Thyroid gland (tissue), 4 donors: Measurements from ENCODE around the gene SPTB. TPM values are rescaled to one million over a fixed set of nuclear protein-coding genes. Genes with fewer than 3 reads are reported as not detected.

Experiments
- DNase-seq, 2 donors: peaks; one replicate each; pipeline ENCODE4 v3.0.0-alpha.2; 2019
- H3K27ac ChIP-seq, 3 donors: fragments of 200-600 bp; sonication (generic); 1 replicate in 2 of 3; 2 replicates in 1 of 3; pipeline ENCODE4 v1.5.1; 2016 to 2019; ENCODE audit warnings: mild to moderate bottlenecking in 1 of 3, moderate library complexity in 1 of 3
- H3K27me3 ChIP-seq: fragments of 200-600 bp; sonication (generic); one replicate; pipeline ENCODE4 v1.5.1; 2019
- H3K36me3 ChIP-seq, 2 donors: fragments of 200-600 bp; sonication (generic); one replicate each; pipeline ENCODE4 v1.5.1; 2016 to 2019
- H3K4me1 ChIP-seq, 2 donors: fragments of 200-600 bp; sonication (generic); one replicate each; pipeline ENCODE4 v1.5.1; 2017 to 2019
- H3K4me3 ChIP-seq, 3 donors: fragments of 200-600 bp; sonication (generic); replicated peaks in 1 of 3; 1 replicate in 2 of 3; 2 replicates in 1 of 3; pipeline ENCODE4 v1.5.1; 2016; ENCODE audit warnings: mild to moderate bottlenecking in 1 of 3
- H3K9me3 ChIP-seq: fragments of 200-600 bp; sonication (generic); one replicate; pipeline ENCODE4 v1.5.1; 2017
- POLR2A ChIP-seq, 2 donors: fragments of 450-650 bp; IDR thresholded peaks; one replicate each; pipeline ENCODE4 v1.6.1; 2017; ENCODE audit warnings: antibody characterized with exemption in 2 of 2, mild to moderate bottlenecking in 2 of 2, moderate library complexity in 1 of 2
- WGBS, 2 donors: methylation state at CpG; one replicate each; pipeline ENCODE4 v1.1.5; 2017; 5-methylcytosine and 5-hydroxymethylcytosine counted together
- intact Hi-C: fragments of 100-400 bp; cut with DNase I; formaldehyde crosslinking; loops from one replicate; pipeline ENCODE4 v1.15.1; 2023
- total RNA-seq, 4 donors: library from RNA; depleted of rRNA; stranded (reverse); fragments of >200 nt; gene quantifications; one replicate each; pipeline ENCODE4 v1.2.3, GENCODE V29; 2016
- TF ChIP-seq, protein P1 (sequence below), 6 experiments: fragments of 200-600 bp in 3 of 6; fragments of 450-650 bp in 3 of 6; sonication (generic) in 3 of 6; IDR thresholded peaks; one replicate each; pipeline ENCODE4 v1.5.1; 2016 to 2019; ENCODE audit warnings: antibody characterized with exemption in 6 of 6, mild to moderate bottlenecking in 2 of 6, inconsistent platforms in 1 of 6, moderate library complexity in 1 of 6

SPTB gene
- total RNA-seq, 4 donors from 2014 or later: 0.33 to 1.9 (median 0.61) TPM

GRCh38 chr14:64845878-64846277 lies 33.8 kb downstream of the SPTB start:
- Histone ChIP-seq H3K9me3 (no peaks in the 10 kb centered on the region), H3K4me3 (no peak overlapping the region), H3K36me3 (no peaks in the 10 kb centered on the region), H3K27me3 (peaks cover 1% of the 10 kb centered on the region), H3K4me1 (peaks cover 0 to 5% of the 10 kb centered on the region in 2 donors), H3K27ac (no peak overlapping the region)
- WGBS, 2 donors: 58 to 61% methylated on average over 6 of the region's 6 CpGs
- intact Hi-C loops: no loop called here
- TF ChIP-seq, protein P1, sequence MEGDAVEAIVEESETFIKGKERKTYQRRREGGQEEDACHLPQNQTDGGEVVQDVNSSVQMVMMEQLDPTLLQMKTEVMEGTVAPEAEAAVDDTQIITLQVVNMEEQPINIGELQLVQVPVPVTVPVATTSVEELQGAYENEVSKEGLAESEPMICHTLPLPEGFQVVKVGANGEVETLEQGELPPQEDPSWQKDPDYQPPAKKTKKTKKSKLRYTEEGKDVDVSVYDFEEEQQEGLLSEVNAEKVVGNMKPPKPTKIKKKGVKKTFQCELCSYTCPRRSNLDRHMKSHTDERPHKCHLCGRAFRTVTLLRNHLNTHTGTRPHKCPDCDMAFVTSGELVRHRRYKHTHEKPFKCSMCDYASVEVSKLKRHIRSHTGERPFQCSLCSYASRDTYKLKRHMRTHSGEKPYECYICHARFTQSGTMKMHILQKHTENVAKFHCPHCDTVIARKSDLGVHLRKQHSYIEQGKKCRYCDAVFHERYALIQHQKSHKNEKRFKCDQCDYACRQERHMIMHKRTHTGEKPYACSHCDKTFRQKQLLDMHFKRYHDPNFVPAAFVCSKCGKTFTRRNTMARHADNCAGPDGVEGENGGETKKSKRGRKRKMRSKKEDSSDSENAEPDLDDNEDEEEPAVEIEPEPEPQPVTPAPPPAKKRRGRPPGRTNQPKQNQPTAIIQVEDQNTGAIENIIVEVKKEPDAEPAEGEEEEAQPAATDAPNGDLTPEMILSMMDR (IDR thresholded peaks at IDR 0.05): no peak
- no peak for TF ChIP-seq POLR2A (IDR thresholded peaks at IDR 0.05)
- DNase-seq: no peak

DNA sequence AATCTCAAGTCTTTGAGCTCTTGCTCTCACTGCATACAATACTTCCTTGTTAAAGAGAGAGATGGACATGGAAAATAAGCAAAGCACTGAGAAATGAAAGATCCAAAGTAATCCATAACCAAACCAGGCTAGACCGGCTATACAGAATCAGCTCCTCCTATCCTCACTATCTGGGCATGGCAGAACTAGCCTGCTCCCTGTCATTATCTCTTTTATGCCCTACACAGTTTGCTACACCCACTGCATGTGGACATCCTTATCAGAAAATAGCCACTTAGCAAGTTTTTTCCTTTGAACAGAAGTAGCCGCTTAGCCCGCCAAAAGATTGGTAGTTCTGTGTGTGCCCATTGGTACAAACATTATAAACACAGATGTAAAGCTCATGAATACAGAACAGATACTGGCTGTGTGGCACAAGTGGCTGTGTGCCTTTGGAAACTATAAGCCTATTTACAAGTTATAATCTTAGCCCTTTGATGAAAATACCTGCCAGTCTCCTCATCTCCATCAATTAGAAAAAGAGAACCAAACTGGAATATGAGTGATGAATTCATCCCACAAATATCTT lies 34.7 kb downstream of the SPTB start:
- Histone ChIP-seq H3K9me3 (no peaks in the 10 kb centered on the region), H3K27me3 (no peaks in the 10 kb centered on the region), H3K4me1 (peaks cover 0 to 5% of the 10 kb centered on the region in 2 donors), H3K27ac (no peak overlapping the region), H3K36me3 (no peaks in the 10 kb centered on the region), H3K4me3 (no peak overlapping the region)
- 93 to 100% methylated on average over 3 of the region's 3 CpGs for WGBS, 2 donors
- DNase-seq: no peak
- no peak for TF ChIP-seq POLR2A (IDR thresholded peaks at IDR 0.05)
- TF ChIP-seq, protein P1 (IDR thresholded peaks at IDR 0.05): no peak
- intact Hi-C loops: no loop called here

GRCh38 chr14:64844272-64844671 lies 35.4 kb downstream of the SPTB start:
- Histone ChIP-seq H3K4me1 (peaks cover 0 to 5% of the 10 kb centered on the region in 2 donors), H3K36me3 (no peaks in the 10 kb centered on the region), H3K27me3 (no peaks in the 10 kb centered on the region), H3K9me3 (no peaks in the 10 kb centered on the region), H3K27ac (no peak overlapping the region), H3K4me3 (no peak overlapping the region)
- TF ChIP-seq POLR2A (IDR thresholded peaks at IDR 0.05): no peak
- TF ChIP-seq, protein P1 (IDR thresholded peaks at IDR 0.05): no peak
- intact Hi-C loops: no loop called here
- 81 to 84% methylated on average over 2 of the region's 2 CpGs for WGBS, 2 donors
- DNase-seq: no peak

- no peak for DNase-seq
- Histone ChIP-seq H3K36me3 (no peaks in the 10 kb centered on the region), H3K9me3 (no peaks in the 10 kb centered on the region), H3K4me3 (no peak overlapping the region), H3K4me1 (peaks cover 0 to 5% of the 10 kb centered on the region in 2 donors), H3K27ac (no peak overlapping the region), H3K27me3 (no peaks in the 10 kb centered on the region)
- TF ChIP-seq POLR2A (IDR thresholded peaks at IDR 0.05): no peak
- TF ChIP-seq, protein P1 (IDR thresholded peaks at IDR 0.05): no peak
- intact Hi-C loops: no loop called here
- 81 to 84% methylated on average over 6 of the region's 6 CpGs for WGBS, 2 donors
Observed at GRCh38 chr14:64843548-64843947, 36.2 kb downstream of the SPTB start.

DNA sequence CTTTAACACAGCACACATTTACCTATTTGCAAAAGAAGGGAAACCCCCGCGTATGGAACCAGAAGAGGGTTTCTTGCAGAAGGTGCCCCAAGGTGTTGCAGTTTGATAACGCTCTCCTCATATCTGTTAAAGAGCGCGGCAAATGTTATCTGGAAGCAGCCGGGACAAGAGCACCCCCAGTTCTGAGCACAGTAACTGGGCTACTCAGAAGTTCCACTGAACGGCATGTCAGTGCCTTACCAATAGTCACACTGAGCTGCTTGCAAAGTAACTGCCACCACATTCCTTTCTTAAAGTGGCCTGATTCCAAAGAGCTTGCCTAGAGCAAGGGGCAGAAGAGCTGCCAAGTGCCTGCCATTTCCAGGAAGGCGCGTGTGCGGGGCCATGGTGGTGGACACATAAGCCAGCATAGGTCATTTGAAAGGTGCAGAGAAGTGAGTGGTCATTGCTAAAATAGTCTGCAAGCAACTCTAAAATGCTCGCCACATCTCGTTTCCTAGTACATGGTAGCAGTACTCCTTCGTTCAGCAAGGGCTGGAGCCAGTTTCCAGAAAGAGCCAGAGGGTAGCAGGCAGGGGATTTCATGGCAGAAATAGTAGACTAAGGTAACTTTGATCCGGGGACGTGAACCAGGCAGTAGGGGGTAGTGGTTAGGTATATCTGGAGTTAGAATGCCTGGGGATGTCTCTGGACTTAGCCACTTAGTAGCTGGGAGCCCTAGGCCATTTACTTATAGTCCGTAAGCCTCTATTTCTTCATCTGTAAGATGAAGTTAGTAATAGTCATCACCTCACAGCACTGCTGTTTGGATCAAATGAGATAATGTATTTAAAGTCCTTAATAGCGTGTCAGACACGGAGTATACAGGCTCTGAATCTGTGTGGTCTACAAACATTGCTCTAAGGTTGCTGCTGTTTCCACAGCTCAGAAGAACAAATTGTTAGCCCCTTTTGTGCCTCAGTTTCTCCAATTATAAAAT lies 37.6 kb downstream of the SPTB start:
- intact Hi-C loops: no loop called here
- no peaks in the 10 kb centered on the region for H3K4me1 ChIP-seq
- no peaks in the 10 kb centered on the region for H3K27me3 ChIP-seq
- no peaks in the 10 kb centered on the region for H3K36me3 ChIP-seq
- no peak for TF ChIP-seq POLR2A (IDR thresholded peaks at IDR 0.05)
- TF ChIP-seq, protein P1 (IDR thresholded peaks at IDR 0.05): no peak
- H3K4me3 ChIP-seq: no peak overlapping the region
- 70 to 71% methylated on average over 18 of the region's 18 CpGs for WGBS, 2 donors
- H3K9me3 ChIP-seq: no peaks in the 10 kb centered on the region
- no peak for DNase-seq
- H3K27ac ChIP-seq: no peak overlapping the region
